Esophagus squamous epithelium (tissue), 4 donors: ENCODE data around the gene DEPDC4.

Experiments used
- POLR2A ChIP-seq, 4 donors: fragments of 450-650 bp; IDR thresholded peaks; one replicate each; pipeline ENCODE4 v1.6.1; 2017; ENCODE audit warnings: antibody characterized with exemption in 4 of 4, mild to moderate bottlenecking in 4 of 4, moderate library complexity in 3 of 4
- TF ChIP-seq, protein P1 (sequence below), 6 experiments: fragments of 450-650 bp in 4 of 6; fragments of 200-600 bp in 2 of 6; sonication (generic) in 2 of 6; IDR thresholded peaks; one replicate each; pipeline ENCODE4 v1.5.1; 2016 to 2019; ENCODE audit warnings: antibody characterized with exemption in 6 of 6, mild to moderate bottlenecking in 4 of 6, moderate library complexity in 4 of 6

DNA sequence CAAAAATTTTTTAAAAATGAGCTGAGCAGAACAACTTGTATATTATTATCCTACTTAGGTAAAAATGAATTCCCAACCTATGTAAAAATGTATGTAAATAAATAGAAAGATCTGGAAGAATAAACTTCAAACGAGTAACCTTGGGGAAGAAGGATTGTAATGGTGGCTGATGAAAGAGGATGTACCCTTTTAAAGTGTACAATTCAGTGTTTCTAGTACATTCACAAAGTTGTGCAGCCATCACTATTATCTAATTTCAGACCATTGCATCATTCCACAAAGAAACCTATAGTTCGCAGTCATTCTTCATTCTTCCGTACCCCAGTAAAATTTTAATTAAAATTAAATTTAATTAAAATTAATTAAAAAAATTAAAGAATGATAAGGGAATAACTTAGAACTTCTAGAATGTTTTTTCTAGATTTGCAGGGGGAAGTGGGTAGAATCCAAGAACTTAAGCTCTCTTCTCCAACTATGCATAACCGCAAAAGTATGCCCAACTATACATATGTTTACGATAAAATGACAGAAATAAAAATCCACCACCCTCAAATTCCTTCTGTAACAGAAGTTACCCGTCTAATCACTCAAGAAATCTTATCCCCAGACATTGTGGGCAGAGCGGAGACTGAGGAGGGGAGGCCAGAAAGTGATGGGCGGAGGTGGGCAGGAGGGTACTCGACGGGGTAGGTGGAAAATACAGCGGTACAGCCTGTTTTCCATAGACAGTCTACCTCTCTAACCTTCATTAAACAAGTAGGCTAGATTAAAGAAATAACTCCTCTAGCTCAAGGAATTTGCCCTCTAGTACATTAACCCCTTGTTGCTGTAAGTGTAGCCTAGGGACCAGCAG lies 921 bp downstream of the DEPDC4 start:
- TF ChIP-seq, protein P1, sequence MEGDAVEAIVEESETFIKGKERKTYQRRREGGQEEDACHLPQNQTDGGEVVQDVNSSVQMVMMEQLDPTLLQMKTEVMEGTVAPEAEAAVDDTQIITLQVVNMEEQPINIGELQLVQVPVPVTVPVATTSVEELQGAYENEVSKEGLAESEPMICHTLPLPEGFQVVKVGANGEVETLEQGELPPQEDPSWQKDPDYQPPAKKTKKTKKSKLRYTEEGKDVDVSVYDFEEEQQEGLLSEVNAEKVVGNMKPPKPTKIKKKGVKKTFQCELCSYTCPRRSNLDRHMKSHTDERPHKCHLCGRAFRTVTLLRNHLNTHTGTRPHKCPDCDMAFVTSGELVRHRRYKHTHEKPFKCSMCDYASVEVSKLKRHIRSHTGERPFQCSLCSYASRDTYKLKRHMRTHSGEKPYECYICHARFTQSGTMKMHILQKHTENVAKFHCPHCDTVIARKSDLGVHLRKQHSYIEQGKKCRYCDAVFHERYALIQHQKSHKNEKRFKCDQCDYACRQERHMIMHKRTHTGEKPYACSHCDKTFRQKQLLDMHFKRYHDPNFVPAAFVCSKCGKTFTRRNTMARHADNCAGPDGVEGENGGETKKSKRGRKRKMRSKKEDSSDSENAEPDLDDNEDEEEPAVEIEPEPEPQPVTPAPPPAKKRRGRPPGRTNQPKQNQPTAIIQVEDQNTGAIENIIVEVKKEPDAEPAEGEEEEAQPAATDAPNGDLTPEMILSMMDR (IDR thresholded peaks at IDR 0.05) = no peak
- TF ChIP-seq POLR2A (IDR thresholded peaks at IDR 0.05) = no peak
